Vagina (tissue), 2 donors: ENCODE measurements around the gene CUTC. TPM values are rescaled to one million over a fixed set of nuclear protein-coding genes. Genes with fewer than 3 reads are reported as not detected.
A peak's percentile ranks its signal among the peaks of the same experiment; 100 is the strongest.
"Not testable (repeated sequence)": the region's sequence is repeated elsewhere in the genome, so short reads cannot be mapped to it uniquely, and the experiment has no call there.

ENCODE experiments used
- DNase-seq, 2 donors: peaks; one replicate each; pipeline ENCODE4 v3.0.0-alpha.2; 2017; ENCODE audit errors: extremely low spot score in 2 of 2
- H3K27ac ChIP-seq: fragments of 200-600 bp; sonication (generic); one replicate; pipeline ENCODE4 v1.5.1; 2019
- H3K27me3 ChIP-seq: fragments of 200-600 bp; sonication (generic); one replicate; pipeline ENCODE4 v1.5.1; 2019
- H3K36me3 ChIP-seq, 2 donors: fragments of 200-600 bp; sonication (generic); one replicate each; pipeline ENCODE4 v1.5.1; 2017 to 2019
- H3K4me1 ChIP-seq: fragments of 200-600 bp; sonication (generic); one replicate; pipeline ENCODE4 v1.5.1; 2019
- H3K4me3 ChIP-seq, 2 donors: fragments of 200-600 bp; sonication (generic); 1 replicate in 1 of 2; 2 replicates in 1 of 2; pipeline ENCODE4 v1.5.1; 2016 to 2019
- H3K9me3 ChIP-seq: fragments of 200-600 bp; sonication (generic); one replicate; pipeline ENCODE4 v1.5.1; 2019
- CTCF ChIP-seq, 3 experiments: fragments of 450-650 bp in 2 of 3; fragments of 200-600 bp in 1 of 3; sonication (generic) in 1 of 3; IDR thresholded peaks; one replicate each; pipeline ENCODE4 v1.5.1; 2017 to 2019; ENCODE audit warnings: antibody characterized with exemption in 3 of 3, mild to moderate bottlenecking in 2 of 3, moderate library complexity in 2 of 3
- POLR2A ChIP-seq, 2 donors: fragments of 450-650 bp; IDR thresholded peaks; one replicate each; pipeline ENCODE4 v1.6.1; 2017; ENCODE audit warnings: antibody characterized with exemption in 2 of 2, mild to moderate bottlenecking in 2 of 2, moderate library complexity in 2 of 2
- POLR2AphosphoS5 ChIP-seq, 2 donors: sonication (generic); formaldehyde crosslinking; IDR thresholded peaks; one replicate each; pipeline ENCODE4 v1.9.0; 2017; ENCODE audit warnings: antibody characterized with exemption in 2 of 2, mild to moderate bottlenecking in 2 of 2, low read depth in 1 of 2; ENCODE audit not compliant: insufficient read depth in 1 of 2
- intact Hi-C: fragments of 100-400 bp; cut with DNase I; formaldehyde crosslinking; loops from one replicate; pipeline ENCODE4 v1.15.1; 2023
- total RNA-seq: library from RNA; depleted of rRNA; stranded (reverse); fragments of >200 nt; gene quantifications from one replicate; pipeline ENCODE4 v1.2.3, GENCODE V29; 2016

CUTC gene
- total RNA-seq, 1 donor from 2014 or later = 18.2 TPM

- no peaks in the 10 kb centered on the region for H3K27me3 ChIP-seq
- DNase-seq = no peak
- no peaks in the 10 kb centered on the region for H3K9me3 ChIP-seq
- H3K36me3 ChIP-seq = peaks cover 0 to 8% of the 10 kb centered on the region in 2 donors
- TF ChIP-seq CTCF (IDR thresholded peaks at IDR 0.05) = no peak
- no peak for TF ChIP-seq POLR2AphosphoS5 (IDR thresholded peaks at IDR 0.05; ENCODE audit: insufficient read depth in 1 of 2, low read depth in 1 of 2)
- H3K4me3 ChIP-seq = peak overlapping the region; percentile 71 to 95
- peaks cover 32% of the 10 kb centered on the region for H3K4me1 ChIP-seq
- peak overlapping the region; percentile 95 for H3K27ac ChIP-seq
- intact Hi-C loops = no loop called here
Measured at GRCh38 chr10:99731306-99732032, 565 bp upstream of the CUTC start.

DNA sequence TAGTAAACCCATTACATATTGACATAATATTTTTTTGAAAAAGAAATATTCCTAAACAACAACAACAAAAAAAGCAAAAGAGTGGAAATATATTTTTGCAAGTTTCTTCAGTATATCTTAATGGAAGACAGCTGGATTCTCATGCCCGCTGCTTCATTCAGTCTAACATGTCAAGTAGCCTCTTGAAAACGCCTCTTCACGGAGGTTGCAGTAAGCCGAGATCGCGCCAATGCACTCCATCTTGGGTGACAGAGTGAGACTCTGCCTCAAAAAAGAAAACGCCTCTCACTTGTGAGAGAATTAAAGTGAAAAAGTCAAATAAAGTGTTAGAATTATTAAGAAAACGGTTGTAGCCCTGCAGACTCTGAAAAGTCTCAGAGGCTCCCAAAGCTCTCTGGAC lies 1.3 kb downstream of the CUTC start:
- TF ChIP-seq POLR2AphosphoS5 (IDR thresholded peaks at IDR 0.05; ENCODE audit: insufficient read depth in 1 of 2, low read depth in 1 of 2) = no peak
- TF ChIP-seq CTCF (IDR thresholded peaks at IDR 0.05) = no peak
- no peak for TF ChIP-seq POLR2A (IDR thresholded peaks at IDR 0.05)
- no peaks in the 10 kb centered on the region for H3K27me3 ChIP-seq
- peak overlapping the region in 1 of 2 donors; percentile 95 for H3K4me3 ChIP-seq
- no peak for DNase-seq
- H3K36me3 ChIP-seq = peaks cover 0 to 16% of the 10 kb centered on the region in 2 donors
- peaks cover 32% of the 10 kb centered on the region for H3K4me1 ChIP-seq
- no peak overlapping the region for H3K27ac ChIP-seq
- H3K9me3 ChIP-seq = no peaks in the 10 kb centered on the region
- intact Hi-C loops = no loop called here

DNA sequence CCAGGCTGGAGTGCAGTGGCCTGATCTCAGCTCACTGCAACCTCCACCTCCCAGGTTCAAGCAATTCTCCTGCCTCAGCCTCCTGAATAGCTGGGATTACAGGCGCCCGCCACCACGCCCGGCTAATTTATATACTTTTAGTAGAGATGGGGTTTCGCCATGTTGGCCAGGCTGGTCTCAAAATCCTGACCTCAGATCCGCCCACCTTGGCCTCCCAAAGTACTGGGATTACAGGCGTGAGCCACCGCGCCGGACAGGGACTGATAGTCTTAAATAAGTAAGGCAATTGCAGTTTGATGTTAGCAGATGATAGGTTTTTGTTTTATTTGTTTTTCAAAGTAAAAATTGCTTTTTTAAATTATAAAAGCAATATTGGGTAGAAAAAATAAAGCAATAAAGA lies 2.1 kb downstream of the CUTC start:
- Histone ChIP-seq H3K36me3 (peaks cover 0 to 23% of the 10 kb centered on the region in 2 donors), H3K4me1 (peaks cover 32% of the 10 kb centered on the region)
- H3K4me3 ChIP-seq, H3K27ac ChIP-seq, H3K9me3 ChIP-seq, intact Hi-C loops, DNase-seq, H3K27me3 ChIP-seq: not testable (repeated sequence)

DNA sequence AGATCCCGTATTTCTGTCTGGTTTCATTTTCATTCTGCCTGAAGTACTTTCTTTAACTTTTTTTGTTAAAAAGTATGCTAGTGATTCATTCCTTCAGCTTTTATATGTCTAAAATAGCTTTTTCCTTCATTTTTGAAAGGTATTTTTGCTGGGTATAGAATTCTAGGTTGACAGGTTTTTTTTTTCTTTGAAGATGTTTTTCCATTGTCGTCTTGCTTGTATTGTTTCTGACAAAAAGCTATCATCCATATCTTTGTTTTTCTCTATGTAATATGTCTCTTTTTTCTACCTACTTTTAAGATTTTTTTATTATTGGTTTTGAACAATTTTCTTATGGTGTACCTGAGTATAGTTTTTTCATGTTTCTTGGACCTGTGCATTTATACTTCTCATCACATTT lies 8.2 kb downstream of the CUTC start:
- no peak overlapping the region for H3K27ac ChIP-seq
- H3K27me3 ChIP-seq = no peaks in the 10 kb centered on the region
- DNase-seq = no peak
- H3K36me3 ChIP-seq = peaks cover 0 to 73% of the 10 kb centered on the region in 2 donors
- H3K9me3 ChIP-seq = peaks cover 8% of the 10 kb centered on the region
- intact Hi-C loops = no loop called here
- H3K4me3 ChIP-seq = no peak overlapping the region
- H3K4me1 ChIP-seq = peaks cover 24% of the 10 kb centered on the region
- no peak for TF ChIP-seq POLR2A (IDR thresholded peaks at IDR 0.05)
- no peak for TF ChIP-seq POLR2AphosphoS5 (IDR thresholded peaks at IDR 0.05; ENCODE audit: insufficient read depth in 1 of 2, low read depth in 1 of 2)
- no peak for TF ChIP-seq CTCF (IDR thresholded peaks at IDR 0.05)

DNA sequence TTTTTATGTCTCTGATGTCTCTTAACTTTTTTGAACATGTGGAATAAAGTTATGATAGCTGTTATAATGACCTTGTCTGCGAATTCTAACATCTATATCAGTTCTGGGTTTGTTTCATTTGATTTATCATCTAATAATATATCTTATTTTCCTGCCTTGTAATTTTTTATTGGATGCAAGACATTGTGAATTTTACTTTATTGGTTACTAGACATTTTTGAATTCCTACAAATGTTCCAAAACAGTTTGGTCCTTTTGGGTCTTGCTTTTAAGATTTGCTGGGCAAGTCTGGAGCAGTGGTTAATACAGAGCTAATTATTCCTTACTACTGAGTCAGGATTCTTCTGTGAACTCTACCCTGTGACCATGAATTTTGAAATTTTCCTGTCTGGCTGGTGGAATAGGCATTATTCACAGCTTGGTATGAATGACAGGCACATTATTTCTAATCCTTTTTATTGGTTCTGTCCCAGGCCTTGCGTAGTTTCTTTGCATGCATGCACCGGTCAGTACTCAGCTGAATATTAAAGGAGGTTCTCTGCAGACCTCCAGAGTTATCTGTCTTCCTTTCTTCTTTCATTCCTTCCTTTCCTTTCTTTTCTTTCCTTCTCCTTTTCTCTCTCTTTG lies 9.0 kb downstream of the CUTC start:
- Histone ChIP-seq H3K27me3 (no peaks in the 10 kb centered on the region), H3K27ac (no peak overlapping the region), H3K4me1 (peaks cover 24% of the 10 kb centered on the region), H3K36me3 (peaks cover 0 to 81% of the 10 kb centered on the region in 2 donors), H3K9me3 (peaks cover 8% of the 10 kb centered on the region), H3K4me3 (no peak overlapping the region)
- DNase-seq = no peak
- TF ChIP-seq POLR2AphosphoS5 (IDR thresholded peaks at IDR 0.05; ENCODE audit: insufficient read depth in 1 of 2, low read depth in 1 of 2) = peak in 1 of 2 donors; percentile 28
- no peak for TF ChIP-seq CTCF (IDR thresholded peaks at IDR 0.05)
- TF ChIP-seq POLR2A (IDR thresholded peaks at IDR 0.05) = no peak
- intact Hi-C loops = no loop called here
